Activated CD4-positive, alpha-beta T cell treated with anti-CD3 and anti-CD28 coated beads, Interleukin-2, amount 50 U/mL, for 4 hours (primary cell): ENCODE data around the gene LRRC2.
A peak's percentile ranks its signal among the peaks of the same experiment; 100 is the strongest.
"Not testable (repeated sequence)": the region's sequence is repeated elsewhere in the genome, so short reads cannot be mapped to it uniquely, and the experiment has no call there.

Experiments used
- DNase-seq, 2 experiments: peaks; one replicate each; pipeline ENCODE4 v3.0.0-alpha.2; 2020

Gene LRRC2

DNA sequence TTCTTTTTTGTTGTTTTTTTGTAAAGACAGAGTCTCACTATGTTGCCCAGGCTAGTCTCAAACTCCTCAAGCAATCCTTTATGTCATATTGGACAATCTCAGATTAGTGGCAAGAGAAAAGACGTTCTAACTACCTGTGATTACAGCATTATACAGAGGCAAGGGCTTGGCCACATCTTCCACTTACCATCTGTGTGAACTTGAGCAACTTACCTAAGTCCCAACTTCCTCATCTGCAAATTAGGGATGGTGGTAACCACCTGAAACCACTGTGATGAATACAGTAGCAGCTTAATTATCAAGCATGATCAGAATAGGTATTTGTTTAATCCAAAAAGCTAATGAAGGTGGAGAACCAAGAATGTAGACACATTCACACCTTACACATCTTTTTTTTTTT lies 16.1 kb downstream of the LRRC2 start:
- no peak for DNase-seq

DNA sequence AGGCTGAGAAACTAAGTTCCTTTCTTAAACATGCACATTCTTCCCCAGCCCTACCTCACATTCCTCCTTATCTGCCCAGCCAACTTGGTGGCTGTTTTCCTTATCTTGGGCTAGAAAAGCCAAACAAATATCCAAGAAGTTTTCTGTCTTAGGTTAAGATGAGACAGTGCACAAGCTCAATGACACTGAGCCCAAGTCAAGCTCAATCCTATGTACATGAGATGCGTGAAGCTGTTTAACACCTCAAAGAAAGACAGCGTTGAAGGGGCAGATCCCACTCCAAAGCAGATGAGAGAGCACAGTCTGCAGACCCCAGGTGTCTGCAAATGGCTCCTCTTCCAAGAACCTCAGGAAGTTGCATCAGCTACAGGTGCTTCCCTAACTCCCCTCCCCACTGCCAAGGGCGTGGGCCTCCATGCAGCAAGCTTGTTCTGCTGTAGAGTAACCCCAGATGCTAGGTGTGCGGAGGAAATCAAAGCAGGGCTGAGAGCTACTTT lies 16.6 kb downstream of the LRRC2 start:
- DNase-seq: no peak

DNA sequence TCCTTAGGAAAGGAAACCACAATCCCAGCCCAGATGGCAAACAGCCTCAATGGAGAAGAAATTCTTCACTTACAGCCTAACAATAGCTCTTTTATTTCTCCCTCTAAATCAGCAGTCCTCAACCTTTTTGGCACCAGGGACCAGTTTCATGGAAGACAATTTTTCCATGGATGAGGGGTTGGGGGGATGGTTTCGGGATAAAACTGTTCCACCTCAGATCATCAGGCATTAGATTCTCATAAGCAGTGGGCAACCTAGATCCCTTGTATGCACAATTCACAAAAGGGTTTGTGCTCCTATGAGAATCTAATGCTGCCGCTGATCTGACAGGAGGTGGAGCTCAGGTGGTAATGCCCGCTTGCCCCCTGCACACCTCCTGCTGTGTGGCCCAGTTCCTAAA lies 17.5 kb downstream of the LRRC2 start:
- not testable (repeated sequence) for DNase-seq

DNA sequence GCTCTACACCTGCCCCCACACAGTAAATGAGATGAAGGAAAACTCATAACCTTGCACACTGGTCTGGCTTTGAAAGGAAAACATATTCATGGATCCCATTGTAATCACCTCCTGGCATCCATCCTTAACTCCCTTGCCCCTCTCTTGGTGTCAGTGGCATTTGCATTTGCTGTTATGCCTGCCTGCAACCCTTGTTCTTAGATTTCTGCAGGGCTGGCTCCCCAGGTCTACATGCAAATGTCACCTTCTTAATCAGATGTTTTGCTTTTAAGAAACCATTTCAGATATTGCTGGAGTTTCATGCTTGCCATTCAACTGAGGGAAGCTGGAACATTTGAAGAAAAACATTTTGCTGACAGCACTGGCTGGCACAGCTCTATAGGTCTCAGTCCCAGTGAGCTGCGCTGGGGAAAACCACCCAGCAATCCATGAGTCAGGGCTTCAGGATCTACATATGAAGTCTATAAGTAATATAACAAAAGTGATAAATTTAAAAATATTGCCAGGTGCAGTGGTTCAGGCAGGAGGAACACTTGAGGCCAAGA lies 19.1 kb downstream of the LRRC2 start:
- DNase-seq: no peak

DNA sequence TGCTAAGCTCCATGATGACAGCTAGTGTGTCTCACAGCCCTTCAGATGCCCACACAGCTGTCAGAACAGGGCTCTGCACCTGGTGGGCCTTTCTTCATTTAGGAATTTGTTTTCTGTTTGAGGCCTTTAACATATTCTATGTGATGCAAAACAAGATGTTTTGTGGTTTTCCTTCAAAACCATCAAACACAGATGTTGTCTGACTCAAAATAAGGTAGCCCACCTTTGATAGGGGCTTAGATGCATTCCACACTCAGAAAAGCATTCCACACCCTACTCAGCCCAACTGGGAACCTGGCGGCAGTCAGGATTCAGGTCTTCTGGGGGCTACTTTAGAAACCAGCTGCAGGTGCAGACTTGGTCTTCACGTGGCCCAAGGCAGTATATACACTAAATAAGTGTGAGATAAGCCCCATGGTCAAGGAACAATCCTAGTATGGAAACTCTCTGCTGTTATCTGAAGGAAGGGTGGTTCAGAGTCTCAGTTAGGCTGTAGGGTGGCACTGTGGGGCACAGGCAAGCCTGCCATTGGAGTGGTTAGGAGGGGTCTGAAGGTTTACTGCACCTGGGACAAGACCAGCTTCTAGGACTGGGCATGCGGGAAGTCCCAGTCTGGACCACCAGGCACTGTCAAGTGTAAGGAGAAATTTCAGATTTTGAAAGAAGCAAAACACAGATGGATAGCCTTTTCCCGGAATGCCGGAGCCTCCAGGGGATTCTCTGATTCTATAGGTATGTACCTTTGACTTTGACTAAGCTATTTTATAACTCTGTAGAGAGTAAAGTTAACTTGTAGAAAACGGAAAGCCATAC lies 20.1 kb downstream of the LRRC2 start:
- no peak for DNase-seq

DNA sequence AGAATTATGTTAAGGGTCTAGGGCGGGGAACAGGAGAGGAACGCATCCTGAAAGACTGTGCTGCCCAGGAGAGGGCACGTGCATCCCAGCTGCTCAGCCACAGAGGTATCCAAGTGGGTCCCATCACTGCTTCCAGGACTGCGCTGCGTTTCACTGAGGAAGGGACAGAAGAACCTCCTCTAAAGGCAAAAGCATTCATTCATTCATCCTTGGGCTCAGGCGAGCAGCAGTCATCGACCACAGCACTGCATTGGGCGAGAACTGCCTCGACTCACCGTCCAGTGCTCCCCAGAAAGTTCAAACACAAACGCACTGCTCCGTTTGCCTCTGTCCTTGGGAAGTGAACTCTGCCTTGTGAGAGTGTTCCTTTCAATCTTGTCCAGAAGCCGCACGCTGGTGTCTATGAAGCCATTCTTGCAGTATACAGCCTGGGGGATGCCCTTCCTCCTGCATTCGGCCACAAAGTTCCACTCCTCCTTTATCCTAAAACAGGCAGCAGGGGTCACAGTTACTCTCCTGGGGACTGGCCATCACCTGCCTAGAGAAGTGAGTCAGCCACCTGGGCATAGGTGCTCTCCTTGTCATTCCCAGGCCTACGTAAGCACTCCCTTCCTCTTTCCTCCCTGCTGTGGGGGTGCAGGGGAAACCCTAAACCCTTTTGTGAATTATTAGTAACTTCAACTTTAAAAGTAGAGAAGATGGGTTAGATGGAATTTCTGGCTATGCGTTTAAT lies 21.2 kb downstream of the LRRC2 start:
- no peak for DNase-seq

DNA sequence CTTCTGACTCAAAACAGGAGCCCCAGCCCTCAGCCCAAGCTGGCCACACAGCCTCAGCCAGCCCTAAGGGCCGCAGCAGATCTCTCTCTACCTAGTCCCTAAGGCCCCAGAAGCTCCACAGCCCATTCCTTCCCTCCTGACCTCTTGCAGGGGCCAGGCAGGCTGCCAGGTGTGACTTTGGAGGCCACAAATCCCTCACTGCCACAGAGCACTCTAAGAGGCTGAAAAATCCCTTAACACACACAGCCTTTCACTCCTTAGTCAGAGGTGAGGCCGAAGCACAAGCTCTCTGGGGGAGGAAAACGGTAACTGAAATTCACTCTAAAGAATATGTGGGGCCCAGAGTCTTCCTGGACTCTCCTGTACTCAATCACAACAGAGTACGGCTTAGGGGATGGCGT lies 23.3 kb downstream of the LRRC2 start:
- DNase-seq: no peak

DNA sequence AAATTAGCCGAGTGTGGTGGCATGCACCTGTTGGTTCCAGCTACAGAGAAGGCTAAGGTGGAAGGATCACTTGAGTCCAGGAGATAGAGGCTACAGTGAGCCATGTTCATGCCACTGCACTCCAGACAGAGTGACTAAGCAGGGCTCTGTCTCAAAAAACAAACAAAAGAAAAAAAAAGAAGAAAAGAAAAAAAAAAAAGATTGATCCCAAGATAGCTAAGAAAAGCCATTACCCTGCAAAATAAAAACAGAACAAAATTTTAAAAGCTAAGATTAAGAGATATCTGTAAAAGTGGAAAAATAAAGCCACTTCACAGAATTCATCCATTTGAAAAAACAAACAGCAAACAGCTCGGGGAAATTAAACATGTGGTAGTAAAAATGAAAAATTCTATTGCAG lies 23.8 kb downstream of the LRRC2 start:
- DNase-seq: no peak

DNA sequence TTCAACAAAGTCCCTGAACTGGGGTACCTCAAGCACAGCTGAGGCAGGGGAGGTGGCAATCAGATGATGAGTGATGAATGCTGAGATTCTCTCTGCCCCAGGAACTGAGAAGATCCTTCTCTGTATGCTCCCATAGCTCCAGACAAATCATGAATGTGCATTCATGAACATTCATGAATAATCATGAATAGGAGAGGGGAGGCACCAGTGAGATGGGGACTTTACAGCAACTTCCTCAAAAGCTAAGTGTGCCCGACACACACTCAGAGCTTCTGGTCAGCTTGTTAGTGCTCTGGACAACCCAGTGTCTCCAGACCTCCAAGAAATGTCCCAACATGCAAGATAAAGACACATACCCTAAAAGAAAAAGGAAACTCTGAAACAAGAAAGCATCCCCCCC lies 24.3 kb downstream of the LRRC2 start:
- no peak for DNase-seq

DNA sequence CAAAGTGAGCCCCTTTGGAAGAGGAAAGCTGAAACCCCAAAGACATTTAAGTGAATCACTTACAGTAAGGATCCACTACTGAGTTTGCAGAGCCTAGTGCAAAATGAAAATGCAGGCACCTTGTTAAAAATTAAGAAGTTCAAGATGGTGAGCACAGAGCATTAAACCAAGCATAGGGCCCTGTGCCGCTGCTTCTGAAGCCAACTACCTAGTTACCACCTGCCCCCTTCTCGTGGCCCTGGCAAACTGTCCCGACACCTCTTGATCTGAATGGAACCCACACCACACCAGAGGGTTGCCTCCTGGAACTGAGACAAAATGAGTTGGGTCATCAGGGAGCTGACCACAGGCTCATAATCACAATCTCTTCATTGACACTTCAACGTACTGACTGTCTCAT lies 25.6 kb downstream of the LRRC2 start:
- no peak for DNase-seq

DNA sequence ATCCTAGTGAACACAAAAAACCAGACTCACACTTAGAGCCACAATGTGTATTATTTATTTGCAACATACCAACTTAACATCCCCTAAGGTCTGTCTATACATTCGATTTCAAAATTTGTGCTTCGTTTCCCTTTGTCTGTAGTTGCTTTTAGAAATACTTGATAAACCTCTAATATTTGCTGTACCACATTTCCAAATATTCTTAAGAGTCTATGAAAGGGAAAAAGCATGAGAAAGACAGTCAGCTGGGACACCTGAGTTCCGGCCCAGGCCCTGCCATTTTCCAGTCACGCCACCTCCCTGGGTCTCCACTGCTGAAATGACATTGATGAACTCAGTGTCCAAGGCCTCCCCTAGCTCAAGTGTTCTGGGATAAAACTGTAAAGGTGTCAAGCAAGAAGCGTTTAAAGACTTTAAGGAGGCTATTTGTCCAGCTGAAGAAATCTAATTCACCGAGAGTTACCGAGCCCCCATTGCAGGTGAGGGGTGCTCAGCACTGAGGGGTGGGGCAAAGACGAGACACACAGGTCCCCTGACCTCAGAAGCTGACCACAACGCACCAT lies 26.6 kb downstream of the LRRC2 start:
- no peak for DNase-seq

DNA sequence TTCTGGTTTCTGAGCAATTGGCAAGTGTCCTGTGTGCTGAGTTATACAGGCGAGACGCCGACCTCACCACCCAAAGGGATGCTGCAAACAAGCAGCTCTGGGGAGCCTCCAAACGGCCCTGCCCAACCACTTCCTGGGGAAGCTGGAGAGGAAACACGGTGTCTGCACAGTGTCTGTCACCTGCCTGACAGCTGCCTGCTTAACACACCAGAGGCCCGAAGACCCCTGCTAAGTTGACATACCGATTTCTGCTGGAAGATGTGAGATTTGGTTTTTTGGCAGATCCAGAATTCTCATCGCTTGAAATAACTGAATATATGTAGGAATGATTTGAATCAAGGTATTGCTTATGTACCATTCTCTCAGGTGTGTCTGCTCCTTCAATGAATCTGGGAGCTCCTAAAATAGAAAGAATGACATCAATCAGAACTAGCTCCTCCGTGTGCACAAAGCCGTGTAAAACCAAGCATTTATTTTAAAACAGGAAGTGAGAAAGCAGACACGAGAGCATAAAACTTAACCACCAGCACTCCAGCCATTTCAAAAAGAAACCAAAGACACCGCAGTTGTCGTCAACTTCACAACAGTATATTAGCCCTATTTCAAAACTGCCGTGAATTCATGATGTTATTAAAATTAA lies 27.2 kb downstream of the LRRC2 start:
- peak; percentile 72 to 75 for DNase-seq

DNA sequence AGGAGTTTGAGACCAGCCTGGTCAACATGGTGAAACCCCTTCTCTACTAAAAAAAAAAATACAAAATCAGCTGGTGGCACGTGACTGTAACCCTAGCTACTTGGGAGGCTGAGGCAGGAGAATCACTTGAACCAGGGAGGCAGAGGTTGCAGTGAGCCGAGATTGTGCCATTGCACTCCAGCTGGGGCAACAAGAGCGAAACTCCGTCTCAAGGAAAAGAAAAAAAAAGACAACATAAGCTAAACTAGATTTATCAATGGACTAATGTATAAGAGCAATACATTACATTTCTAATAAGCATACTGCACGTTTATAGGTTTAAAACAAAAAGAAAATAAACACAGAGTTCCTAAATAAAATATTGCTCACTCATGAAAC lies 27.7 kb downstream of the LRRC2 start:
- not testable (repeated sequence) for DNase-seq

DNA sequence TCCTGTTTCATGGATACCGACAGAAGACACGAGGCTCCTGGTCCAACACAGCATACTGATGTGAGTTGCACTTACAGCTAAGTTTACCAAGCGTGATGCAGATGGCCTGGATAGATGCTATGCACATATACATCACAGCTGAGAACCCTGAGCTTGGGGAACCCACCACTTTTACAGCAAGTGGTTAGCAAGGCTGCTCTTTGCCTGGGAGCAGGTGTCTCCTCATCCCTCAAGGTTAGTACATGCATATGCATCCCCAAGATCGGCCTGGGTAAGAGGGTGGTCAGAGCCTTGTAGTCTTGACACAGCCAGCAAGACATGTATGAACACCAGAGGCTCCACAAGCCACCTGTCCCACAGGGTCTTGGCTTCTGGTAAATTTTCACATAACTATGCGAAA lies 28.3 kb downstream of the LRRC2 start:
- DNase-seq: no peak

DNA sequence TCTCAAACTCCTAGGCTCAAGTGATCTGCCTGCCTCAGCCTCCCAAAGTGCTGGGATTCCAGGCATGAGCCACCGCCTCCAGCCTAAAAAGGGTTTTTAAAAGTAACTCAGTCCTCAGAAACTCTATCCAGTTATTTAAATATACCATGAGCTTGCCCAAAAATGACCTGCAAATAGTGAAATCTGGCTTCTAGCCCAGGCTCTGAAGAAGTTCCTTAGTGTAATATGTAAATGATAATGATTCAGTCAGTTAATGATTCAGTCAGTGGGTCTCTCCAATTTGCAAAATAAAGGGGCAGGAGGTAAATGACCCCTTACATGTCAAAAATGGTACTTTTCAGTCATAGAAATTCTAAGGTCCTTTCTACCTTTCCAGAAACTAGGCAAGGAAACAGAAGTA lies 28.8 kb downstream of the LRRC2 start:
- no peak for DNase-seq

DNA sequence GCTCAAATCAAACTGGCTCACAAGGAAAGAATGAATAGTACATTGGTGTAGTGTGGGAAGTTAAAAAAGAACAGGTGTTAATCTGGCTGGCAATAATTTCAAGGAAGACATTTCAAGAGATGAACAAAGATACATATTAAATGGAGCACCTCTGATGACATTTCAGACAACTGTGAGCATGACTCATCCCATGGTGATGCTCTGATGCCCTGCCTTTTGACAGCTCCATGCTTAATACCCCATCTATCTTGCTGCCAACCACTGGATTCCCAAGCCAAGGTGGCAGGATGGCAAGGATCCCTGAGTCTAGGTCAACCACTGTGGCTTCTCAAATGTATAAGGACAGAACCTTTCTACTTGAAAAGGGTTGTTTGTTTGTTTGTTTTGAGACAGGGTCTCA lies 29.3 kb downstream of the LRRC2 start:
- no peak for DNase-seq

DNA sequence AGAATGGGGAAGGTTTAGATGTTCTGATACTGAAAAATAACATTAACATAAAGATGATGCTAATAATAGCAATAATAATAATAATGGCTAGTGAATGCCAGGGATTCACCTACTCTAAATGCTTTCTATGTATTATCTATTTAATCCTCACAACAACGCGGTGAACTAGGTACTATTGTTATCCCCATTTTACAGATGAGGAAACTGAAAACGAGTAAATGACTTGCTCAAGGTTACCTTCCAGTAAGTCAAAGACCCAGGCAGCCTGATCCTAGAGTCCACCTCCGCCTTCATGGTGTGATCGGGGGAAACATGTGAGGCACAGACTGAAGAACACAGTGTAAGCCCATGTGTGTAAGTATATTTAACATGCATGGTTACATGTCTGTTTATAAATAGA lies 30.4 kb downstream of the LRRC2 start:
- no peak for DNase-seq

DNA sequence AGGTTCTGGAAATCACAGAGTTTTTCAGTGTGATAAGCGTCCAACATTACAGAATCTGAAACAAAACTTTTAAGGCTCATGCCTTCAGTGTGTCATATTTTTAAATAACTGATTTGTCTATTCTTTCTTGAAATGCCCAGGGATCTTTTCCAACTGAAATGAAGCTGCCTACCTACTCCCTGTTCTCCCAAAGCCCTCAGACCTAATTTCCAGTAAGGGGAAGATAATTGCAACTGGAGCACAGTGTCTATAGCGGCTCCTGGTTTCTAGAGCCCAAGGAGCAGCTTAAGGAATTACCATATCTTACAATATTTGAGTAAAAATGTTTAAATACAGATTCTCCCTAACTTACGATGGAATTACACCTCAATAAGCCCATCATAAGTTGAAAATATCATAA lies 33.0 kb downstream of the LRRC2 start:
- DNase-seq: no peak

DNA sequence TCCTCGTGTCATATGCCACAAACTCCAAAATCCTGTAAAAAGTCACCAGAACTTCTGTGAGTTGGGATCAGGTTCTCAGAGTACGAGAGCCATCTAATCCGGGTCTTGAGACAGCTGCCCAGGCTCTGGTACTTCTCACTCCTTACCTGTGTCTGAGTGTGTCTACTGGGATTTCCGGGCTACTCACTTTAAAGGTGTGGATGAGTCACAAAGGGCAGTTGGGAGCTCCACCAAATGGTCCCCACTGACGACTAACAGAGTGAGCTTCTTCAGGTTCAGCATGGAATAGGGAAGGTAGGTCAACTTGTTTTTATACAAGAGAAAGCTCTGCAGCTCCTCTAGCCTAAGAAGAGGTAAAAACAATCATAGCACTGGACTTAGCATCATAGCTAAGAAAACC lies 38.9 kb downstream of the LRRC2 start:
- no peak for DNase-seq

DNA sequence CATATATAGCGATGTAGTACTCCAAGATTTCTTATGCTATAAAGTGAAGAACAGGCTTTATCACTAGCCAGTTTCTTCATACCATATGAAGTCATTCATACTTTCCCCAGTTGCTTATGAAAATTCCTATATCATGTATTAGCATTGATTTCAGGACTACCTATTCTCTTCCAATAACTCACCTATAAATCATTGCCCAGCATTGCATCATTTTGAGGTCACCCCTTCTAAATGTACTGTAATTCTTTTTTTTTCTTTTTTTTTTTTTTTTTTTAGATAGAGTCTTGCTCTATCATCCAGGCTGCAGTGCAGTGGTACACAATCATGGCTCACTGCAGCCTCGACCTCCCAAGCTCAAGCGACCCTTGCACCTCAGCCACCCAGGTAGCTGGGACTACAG lies 41.3 kb downstream of the LRRC2 start:
- no peak for DNase-seq

DNA sequence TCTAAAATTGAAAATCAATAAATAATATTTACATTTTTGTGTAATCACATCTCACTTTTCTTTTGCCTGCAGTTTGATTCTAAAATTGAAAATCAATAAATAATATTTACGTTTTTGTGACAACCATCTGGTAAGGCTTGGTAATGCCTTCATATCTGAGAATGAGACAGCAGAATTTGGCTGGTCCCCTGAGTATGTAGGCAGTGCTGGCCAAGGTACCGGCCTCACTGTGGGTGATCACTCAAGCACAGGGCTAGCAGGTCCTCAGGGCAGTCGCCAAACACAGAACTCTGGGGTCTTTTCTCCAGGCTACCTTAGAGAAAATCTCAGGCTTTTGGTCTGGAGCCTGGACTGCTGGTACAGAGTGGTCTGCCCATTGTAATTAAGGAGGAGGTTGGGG lies 42.1 kb downstream of the LRRC2 start:
- no peak for DNase-seq

DNA sequence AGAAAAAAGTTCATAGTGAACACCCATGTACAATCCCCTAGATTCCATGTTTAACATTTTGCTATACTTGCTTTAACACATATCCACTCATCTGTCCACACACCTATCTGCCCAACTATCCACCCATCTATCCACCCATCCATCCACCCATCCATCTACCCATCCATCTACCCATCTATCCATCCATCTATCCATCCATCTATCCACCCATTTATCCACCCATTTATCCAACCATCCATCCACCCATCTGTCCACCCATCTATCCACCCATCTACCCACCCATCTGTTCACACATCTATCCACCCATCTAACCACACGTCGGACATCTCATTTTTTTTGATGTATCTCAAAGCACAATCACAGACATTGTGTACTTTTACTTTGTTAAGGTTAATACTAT lies 42.5 kb downstream of the LRRC2 start:
- no peak for DNase-seq

DNA sequence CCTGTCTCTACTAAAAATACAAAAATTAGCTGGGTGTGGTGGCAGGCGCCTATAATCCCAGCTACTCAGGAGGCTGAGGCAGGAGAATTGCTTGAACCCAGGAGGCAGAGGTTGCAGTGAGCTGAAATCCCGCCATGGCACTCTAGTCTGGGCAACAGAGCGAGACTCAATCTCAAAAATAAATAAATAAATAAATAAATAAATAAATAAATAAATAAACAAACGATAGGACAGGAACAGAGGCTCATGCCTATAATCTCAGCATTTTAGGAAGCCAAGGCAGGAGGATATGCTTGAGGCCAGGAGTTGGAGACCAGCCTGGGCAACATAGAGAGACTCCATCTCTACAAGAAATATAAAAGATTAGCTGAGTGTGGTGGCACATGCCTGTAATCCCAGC lies 43.9 kb downstream of the LRRC2 start:
- DNase-seq: not testable (repeated sequence)
